CD14-positive monocyte (primary cell): ENCODE results near the gene LENEP. TPM values are rescaled to one million over a fixed set of nuclear protein-coding genes. Genes with fewer than 3 reads are reported as not detected.
A peak's percentile ranks its signal among the peaks of the same experiment; 100 is the strongest.

Experiments used
- DNase-seq, 3 donors: peaks; one replicate each; pipeline ENCODE4 v3.0.0-alpha.2; 2011 to 2022
- H2AFZ ChIP-seq: 2 replicates; pipeline ENCODE4 v1.6.0; 2012; ENCODE audit warnings: mild to moderate bottlenecking, low read depth, low read length, inconsistent platforms; ENCODE audit not compliant: insufficient read depth, poor library complexity, severe bottlenecking
- H3K27ac ChIP-seq, 2 donors: 1 replicate in 1 of 2; 2 replicates in 1 of 2; pipeline ENCODE4 v1.5.1; 2012 to 2013; ENCODE audit warnings: low read length in 2 of 2, control low read depth in 1 of 2, inconsistent platforms in 1 of 2, low read depth in 1 of 2, mild to moderate bottlenecking in 1 of 2
- H3K27me3 ChIP-seq, 2 donors: one replicate each; pipeline versions ENCODE4 v1.6.0 to v1.6.1; 2011 to 2013; ENCODE audit warnings: low read length in 2 of 2; ENCODE audit not compliant: control insufficient read depth in 2 of 2, insufficient read depth in 2 of 2
- H3K36me3 ChIP-seq, 2 donors: replicated peaks in 1 of 2; 1 replicate in 1 of 2; 2 replicates in 1 of 2; pipeline versions ENCODE4 v1.5.1 to v1.6.1; 2012 to 2013; ENCODE audit warnings: low read length in 2 of 2, control low read depth in 1 of 2, inconsistent platforms in 1 of 2, mild to moderate bottlenecking in 1 of 2; ENCODE audit not compliant: insufficient read depth in 2 of 2, control insufficient read depth in 1 of 2
- H3K4me1 ChIP-seq, 2 donors: 1 replicate in 1 of 2; 2 replicates in 1 of 2; pipeline versions ENCODE4 v1.5.1 to v1.6.1; 2012 to 2013; ENCODE audit warnings: low read length in 2 of 2, control low read depth in 1 of 2, inconsistent platforms in 1 of 2, mild to moderate bottlenecking in 1 of 2, moderate library complexity in 1 of 2; ENCODE audit not compliant: insufficient read depth in 2 of 2, control insufficient read depth in 1 of 2
- H3K4me2 ChIP-seq: replicated peaks from 2 replicates; pipeline ENCODE3; 2012; ENCODE audit warnings: low read length, moderate library complexity, mild to moderate bottlenecking; ENCODE audit not compliant: poor library complexity, severe bottlenecking; ENCODE audit errors: extremely low read depth
- H3K4me3 ChIP-seq, 3 experiments: fragments of 200-600 bp in 1 of 3; sonication (generic) in 1 of 3; replicated peaks in 1 of 3; 1 replicate in 2 of 3; 2 replicates in 1 of 3; pipeline ENCODE4 v1.5.1; 2011 to 2013; ENCODE audit warnings: low read length in 3 of 3, mild to moderate bottlenecking in 3 of 3, control low read depth in 2 of 3, low read depth in 2 of 3, inconsistent platforms in 1 of 3, moderate library complexity in 1 of 3
- H3K79me2 ChIP-seq: 2 replicates; pipeline ENCODE4 v1.6.0; 2012; ENCODE audit warnings: mild to moderate bottlenecking, control low read depth, inconsistent platforms, low read length, moderate library complexity; ENCODE audit not compliant: insufficient read depth
- H3K9ac ChIP-seq: 2 replicates; pipeline ENCODE4 v1.6.0; 2017; ENCODE audit warnings: low read length, mild to moderate bottlenecking; ENCODE audit not compliant: insufficient read depth, poor library complexity, severe bottlenecking
- H3K9me3 ChIP-seq, 2 donors: replicated peaks in 1 of 2; 1 replicate in 1 of 2; 2 replicates in 1 of 2; pipeline versions ENCODE4 v1.5.1 to v1.6.1; 2012 to 2013; ENCODE audit warnings: low read length in 2 of 2, control low read depth in 1 of 2; ENCODE audit not compliant: control insufficient read depth in 1 of 2, insufficient read depth in 1 of 2
- H4K20me1 ChIP-seq: 2 replicates; pipeline ENCODE4 v1.6.0; 2012; ENCODE audit warnings: mild to moderate bottlenecking, low read length, control low read depth, moderate library complexity; ENCODE audit not compliant: insufficient read depth
- H3K27ac Mint-ChIP-seq, 7 donors: one replicate each; pipeline ENCODE4 v1.8.0; 2020; ENCODE audit warnings: mild to moderate bottlenecking in 7 of 7, mixed read lengths in 7 of 7, moderate library complexity in 6 of 7, inconsistent platforms in 2 of 7
- H3K27me3 Mint-ChIP-seq, 3 donors: one replicate each; pipeline ENCODE4 v1.8.0; 2021 to 2022; ENCODE audit warnings: low read depth in 3 of 3, mild to moderate bottlenecking in 3 of 3, mixed read lengths in 3 of 3, moderate library complexity in 3 of 3, inconsistent platforms in 1 of 3
- H3K36me3 Mint-ChIP-seq, 2 donors: one replicate each; pipeline ENCODE4 v1.8.0; 2020; ENCODE audit warnings: mixed read lengths in 2 of 2, inconsistent platforms in 1 of 2, mild to moderate bottlenecking in 1 of 2
- H3K4me1 Mint-ChIP-seq: one replicate; pipeline ENCODE4 v1.8.0; 2020; ENCODE audit warnings: mild to moderate bottlenecking, mixed read lengths
- H3K4me3 Mint-ChIP-seq, 2 donors: one replicate each; pipeline ENCODE4 v1.8.0; 2020; ENCODE audit warnings: mild to moderate bottlenecking in 2 of 2, mixed read lengths in 2 of 2, moderate library complexity in 1 of 2
- H3K9me3 Mint-ChIP-seq, 7 donors: one replicate each; pipeline ENCODE4 v1.8.0; 2020 to 2022; ENCODE audit warnings: mixed read lengths in 7 of 7, mild to moderate bottlenecking in 6 of 7, moderate library complexity in 6 of 7, inconsistent platforms in 2 of 7
- WGBS: methylation state at CpG from one replicate; pipeline ENCODE4 v1.1.5; 2013; ENCODE audit warnings: missing lambda C conversion rate; ENCODE audit not compliant: insufficient coverage; 5-methylcytosine and 5-hydroxymethylcytosine counted together
- intact Hi-C, 2 donors: fragments of 100-400 bp; cut with micrococcal nuclease; formaldehyde crosslinking; loops; one replicate each; pipeline versions ENCODE4 v1.15.0 to v1.15.1; 2023
- polyA plus RNA-seq, 3 donors: library from polyadenylated mRNA; depleted of rRNA in 1 of 3; unstranded in 2 of 3; stranded (reverse) in 1 of 3; fragments of 300-500 nt in 2 of 3; fragments of >200 nt in 1 of 3; fragmentation: Illumina TruSeq in 2 of 3; gene quantifications; 1 replicate in 2 of 3; 2 replicates in 1 of 3; pipeline ENCODE4 v1.2.3, GENCODE V29; 2012 to 2021
- TF ChIP-seq, protein P1 (sequence below): fragments of 200-600 bp; IDR thresholded peaks from one replicate; pipeline ENCODE4 v1.8.0; 2022; ENCODE audit warnings: antibody characterized with exemption, mild to moderate bottlenecking

Gene LENEP
- polyA plus RNA-seq, 3 donors, result not detected

DNA sequence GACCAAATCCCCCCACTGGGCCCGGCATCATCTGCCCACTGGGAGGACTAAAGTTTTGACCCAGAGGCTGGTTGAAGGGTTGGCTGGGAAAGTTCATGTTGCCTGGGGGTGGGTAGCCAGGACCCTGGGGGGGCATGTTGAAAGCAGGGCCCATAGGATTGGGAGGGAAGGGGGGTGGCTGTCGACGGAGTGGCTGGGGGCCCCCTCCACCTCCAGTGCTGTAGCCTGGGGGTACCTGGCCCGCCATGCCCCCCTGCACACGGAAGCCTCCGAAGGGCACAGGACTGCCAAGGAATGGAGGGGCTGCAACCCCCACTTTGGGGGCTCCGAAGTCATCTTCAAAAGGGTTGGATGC, 34.0 kb upstream of the LENEP start:
- Mint-ChIP-seq H3K9me3 (no peaks in the 10 kb centered on the region), H3K27ac (peak overlapping the region in 3 of 7 donors; percentile 36 to 70 (median 50)), H3K27me3 (peaks cover 0 to 3% (median 1%) of the 10 kb centered on the region in 3 donors), H3K36me3 (peaks cover 18 to 26% of the 10 kb centered on the region in 2 donors), H3K4me3 (no peak overlapping the region), H3K4me1 (peaks cover 49% of the 10 kb centered on the region)
- Histone ChIP-seq H3K4me3 (no peak overlapping the region), H2AFZ (no peak overlapping the region), H3K79me2 (peaks cover 49% of the 10 kb centered on the region), H3K9me3 (no peaks in the 10 kb centered on the region), H3K36me3 (peaks cover 27 to 34% of the 10 kb centered on the region in 2 donors), H3K27ac (no peak overlapping the region), H3K9ac (no peak overlapping the region), H3K4me2 (no peak overlapping the region), H3K27me3 (no peaks in the 10 kb centered on the region), H4K20me1 (peaks cover 34% of the 10 kb centered on the region), H3K4me1 (peaks cover 38 to 55% of the 10 kb centered on the region in 2 donors)
- TF ChIP-seq, protein P1, sequence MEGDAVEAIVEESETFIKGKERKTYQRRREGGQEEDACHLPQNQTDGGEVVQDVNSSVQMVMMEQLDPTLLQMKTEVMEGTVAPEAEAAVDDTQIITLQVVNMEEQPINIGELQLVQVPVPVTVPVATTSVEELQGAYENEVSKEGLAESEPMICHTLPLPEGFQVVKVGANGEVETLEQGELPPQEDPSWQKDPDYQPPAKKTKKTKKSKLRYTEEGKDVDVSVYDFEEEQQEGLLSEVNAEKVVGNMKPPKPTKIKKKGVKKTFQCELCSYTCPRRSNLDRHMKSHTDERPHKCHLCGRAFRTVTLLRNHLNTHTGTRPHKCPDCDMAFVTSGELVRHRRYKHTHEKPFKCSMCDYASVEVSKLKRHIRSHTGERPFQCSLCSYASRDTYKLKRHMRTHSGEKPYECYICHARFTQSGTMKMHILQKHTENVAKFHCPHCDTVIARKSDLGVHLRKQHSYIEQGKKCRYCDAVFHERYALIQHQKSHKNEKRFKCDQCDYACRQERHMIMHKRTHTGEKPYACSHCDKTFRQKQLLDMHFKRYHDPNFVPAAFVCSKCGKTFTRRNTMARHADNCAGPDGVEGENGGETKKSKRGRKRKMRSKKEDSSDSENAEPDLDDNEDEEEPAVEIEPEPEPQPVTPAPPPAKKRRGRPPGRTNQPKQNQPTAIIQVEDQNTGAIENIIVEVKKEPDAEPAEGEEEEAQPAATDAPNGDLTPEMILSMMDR, result no peak
- intact Hi-C loops, result no loop called here
- WGBS, result 90% methylated on average over 2 of the region's 7 CpGs
- DNase-seq, result no peak

DNA sequence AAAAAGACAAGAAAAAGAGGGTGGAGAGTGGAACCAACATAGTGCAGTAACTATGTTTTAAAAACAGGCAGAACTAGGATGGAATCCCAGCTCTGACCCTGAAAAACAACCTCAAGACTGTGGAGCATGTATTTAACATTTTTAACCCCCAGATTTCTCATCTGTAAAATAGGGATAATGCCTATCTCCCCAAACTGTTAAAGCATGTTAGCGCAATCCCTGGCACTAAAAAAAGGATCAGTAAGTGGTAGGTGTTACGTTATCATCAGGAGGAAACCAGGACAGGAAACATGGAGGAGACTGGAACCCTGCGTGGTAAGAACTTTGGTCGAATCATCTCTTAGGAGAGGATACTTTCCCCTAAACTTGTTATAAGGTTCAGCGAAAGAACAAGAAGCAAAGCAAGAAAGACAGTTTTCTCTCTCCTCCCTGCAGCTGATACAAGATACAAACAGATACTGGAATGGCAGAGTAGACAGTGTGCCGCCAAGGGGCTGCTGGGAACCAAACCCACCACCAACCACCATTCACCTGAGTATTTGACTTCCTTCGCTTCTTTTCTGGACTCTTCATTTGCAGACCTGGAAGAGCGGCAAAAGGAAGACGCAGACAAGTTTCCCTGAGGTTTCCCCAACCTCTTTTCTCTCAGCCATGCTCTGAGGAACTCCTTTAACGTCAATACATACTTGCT, 32.8 kb upstream of the LENEP start:
- H2AFZ ChIP-seq, result peak overlapping the region; percentile 88
- no peaks in the 10 kb centered on the region for H3K27me3 ChIP-seq
- H3K79me2 ChIP-seq, result peaks cover 38% of the 10 kb centered on the region
- H3K27ac ChIP-seq, result peak overlapping the region in 1 of 2 donors; percentile 90
- H3K4me2 ChIP-seq, result peak overlapping the region; percentile 93
- peak overlapping the region; percentile 73 to 92 (median 84) for H3K27ac Mint-ChIP-seq
- peaks cover 26 to 43% of the 10 kb centered on the region in 2 donors for H3K4me1 ChIP-seq
- no peak for DNase-seq
- H3K36me3 Mint-ChIP-seq, result peaks cover 29 to 38% of the 10 kb centered on the region in 2 donors
- no peaks in the 10 kb centered on the region for H3K9me3 Mint-ChIP-seq
- peaks cover 39 to 46% of the 10 kb centered on the region in 2 donors for H3K36me3 ChIP-seq
- peaks cover 0 to 4% (median 3%) of the 10 kb centered on the region in 3 donors for H3K27me3 Mint-ChIP-seq
- peak overlapping the region; percentile 89 for H3K9ac ChIP-seq
- TF ChIP-seq, protein P1, result no peak
- H4K20me1 ChIP-seq, result peaks cover 37% of the 10 kb centered on the region
- peaks cover 37% of the 10 kb centered on the region for H3K4me1 Mint-ChIP-seq
- H3K4me3 ChIP-seq, result peak overlapping the region; percentile 73 to 95 (median 93)
- WGBS, result 20% methylated on average over 1 of the region's 10 CpGs
- H3K4me3 Mint-ChIP-seq, result peak overlapping the region; percentile 81 to 90
- intact Hi-C loops, result loop anchor here (5.0 kb wide), 2 partner anchors 42 to 57 kb away; partner anchors contain the start of gene ZBTB7B (in 2 of the 2)
- H3K9me3 ChIP-seq, result no peaks in the 10 kb centered on the region
